ENCODE measurements around the gene AMIGO2. TPM values are rescaled to one million over a fixed set of nuclear protein-coding genes. Genes with fewer than 3 reads are reported as not detected.
"Not testable (repeated sequence)": the region's sequence is repeated elsewhere in the genome, so short reads cannot be mapped to it uniquely, and the experiment has no call there.

Gene AMIGO2
- total RNA-seq, 4 donors from 2014 or later: 1.4 to 2.7 (median 2.3) TPM

DNA sequence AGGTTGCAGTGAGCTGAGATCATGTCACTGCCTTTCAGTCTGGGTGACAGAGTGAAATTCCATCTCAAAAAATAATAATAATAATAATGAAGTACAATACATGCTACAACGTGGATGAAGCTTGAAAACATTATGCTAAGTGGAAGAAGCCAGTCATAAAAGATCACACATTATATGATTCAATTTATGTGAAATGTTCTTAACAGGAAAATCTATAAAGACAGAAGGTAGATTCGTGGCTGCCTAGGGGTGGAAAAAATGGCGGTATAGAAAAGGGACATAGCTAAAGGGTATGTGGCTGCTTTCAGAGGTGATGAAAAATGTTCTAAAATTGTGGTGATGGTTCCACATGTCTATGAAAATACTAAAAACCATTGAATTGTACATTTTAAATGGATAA, 41.0 kb upstream of the AMIGO2 start:
- Histone ChIP-seq H3K9me3 (no peaks in the 10 kb centered on the region), H3K27ac (no peak overlapping the region), H3K4me1 (no peaks in the 10 kb centered on the region), H3K36me3 (no peaks in the 10 kb centered on the region), H3K27me3 (no peaks in the 10 kb centered on the region), H3K4me3 (no peak overlapping the region)
- DNase-seq (ENCODE audit: low spot score in 2 of 2): no peak
- WGBS: 88% methylated on average over 3 of the region's 3 CpGs
- TF ChIP-seq POLR2AphosphoS5 (IDR thresholded peaks at IDR 0.05): no peak
- no peak for TF ChIP-seq POLR2A (IDR thresholded peaks at IDR 0.05)
- no peak for TF ChIP-seq EP300 (IDR thresholded peaks at IDR 0.05)
- TF ChIP-seq, protein P1, sequence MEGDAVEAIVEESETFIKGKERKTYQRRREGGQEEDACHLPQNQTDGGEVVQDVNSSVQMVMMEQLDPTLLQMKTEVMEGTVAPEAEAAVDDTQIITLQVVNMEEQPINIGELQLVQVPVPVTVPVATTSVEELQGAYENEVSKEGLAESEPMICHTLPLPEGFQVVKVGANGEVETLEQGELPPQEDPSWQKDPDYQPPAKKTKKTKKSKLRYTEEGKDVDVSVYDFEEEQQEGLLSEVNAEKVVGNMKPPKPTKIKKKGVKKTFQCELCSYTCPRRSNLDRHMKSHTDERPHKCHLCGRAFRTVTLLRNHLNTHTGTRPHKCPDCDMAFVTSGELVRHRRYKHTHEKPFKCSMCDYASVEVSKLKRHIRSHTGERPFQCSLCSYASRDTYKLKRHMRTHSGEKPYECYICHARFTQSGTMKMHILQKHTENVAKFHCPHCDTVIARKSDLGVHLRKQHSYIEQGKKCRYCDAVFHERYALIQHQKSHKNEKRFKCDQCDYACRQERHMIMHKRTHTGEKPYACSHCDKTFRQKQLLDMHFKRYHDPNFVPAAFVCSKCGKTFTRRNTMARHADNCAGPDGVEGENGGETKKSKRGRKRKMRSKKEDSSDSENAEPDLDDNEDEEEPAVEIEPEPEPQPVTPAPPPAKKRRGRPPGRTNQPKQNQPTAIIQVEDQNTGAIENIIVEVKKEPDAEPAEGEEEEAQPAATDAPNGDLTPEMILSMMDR (IDR thresholded peaks at IDR 0.05): no peak

GRCh38 chr12:47117305-47117704, 37.5 kb upstream of the AMIGO2 start:
- H3K4me3 ChIP-seq; H3K27me3 ChIP-seq; H3K9me3 ChIP-seq; H3K36me3 ChIP-seq; H3K4me1 ChIP-seq; H3K27ac ChIP-seq; DNase-seq (ENCODE audit: low spot score in 2 of 2): not testable (repeated sequence)
- 86% methylated on average over 1 of the region's 3 CpGs for WGBS

DNA sequence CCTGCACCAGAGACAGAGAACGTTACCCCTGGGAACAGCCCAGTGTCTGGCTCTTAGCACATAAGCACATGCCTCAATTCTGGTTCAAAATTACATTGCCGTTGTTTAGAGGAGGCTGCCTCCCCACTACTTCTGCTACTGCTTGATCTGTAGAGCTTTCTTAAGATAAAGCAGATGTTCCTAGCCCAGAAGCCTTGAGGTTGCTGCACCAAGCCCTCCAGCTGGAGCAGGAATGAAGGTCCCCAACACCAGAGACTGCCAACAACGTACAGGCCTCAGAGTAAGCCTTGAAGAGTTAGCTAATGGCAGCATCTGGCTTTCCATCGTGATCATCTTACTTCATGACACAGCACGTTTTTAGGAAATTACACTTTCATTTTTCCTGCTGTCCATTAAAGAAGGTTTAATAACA, 34.7 kb upstream of the AMIGO2 start:
- no peak for TF ChIP-seq POLR2AphosphoS5 (IDR thresholded peaks at IDR 0.05)
- TF ChIP-seq, protein P1 (IDR thresholded peaks at IDR 0.05): no peak
- no peak for TF ChIP-seq EP300 (IDR thresholded peaks at IDR 0.05)
- no peak for TF ChIP-seq POLR2A (IDR thresholded peaks at IDR 0.05)

DNA sequence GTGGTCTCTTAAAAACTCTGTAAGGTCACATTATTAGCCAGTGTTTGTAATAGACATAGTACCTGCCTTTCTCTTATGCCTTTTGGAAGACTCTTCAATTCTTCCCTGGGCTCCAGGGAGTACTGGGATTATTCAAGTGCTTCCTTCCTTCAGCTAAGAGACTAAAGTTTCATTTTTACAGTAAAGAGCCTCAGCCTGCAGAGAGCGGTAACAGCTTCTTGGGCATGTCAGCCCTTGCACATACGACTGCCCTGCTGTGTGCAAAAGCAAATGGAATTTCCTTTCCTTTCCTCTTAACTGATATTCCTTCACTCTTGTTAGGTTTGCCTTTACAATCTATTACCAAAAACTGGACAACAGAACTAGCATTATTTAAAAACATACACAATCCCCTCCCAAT, 32.9 kb upstream of the AMIGO2 start:
- TF ChIP-seq, protein P1 (IDR thresholded peaks at IDR 0.05): no peak
- TF ChIP-seq POLR2AphosphoS5 (IDR thresholded peaks at IDR 0.05) (no peak), POLR2A (IDR thresholded peaks at IDR 0.05) (no peak), EP300 (IDR thresholded peaks at IDR 0.05) (no peak)
- no peak for DNase-seq (ENCODE audit: low spot score in 2 of 2)
- H3K4me3 ChIP-seq: no peak overlapping the region
- H3K36me3 ChIP-seq: no peaks in the 10 kb centered on the region
- no peaks in the 10 kb centered on the region for H3K27me3 ChIP-seq
- no peaks in the 10 kb centered on the region for H3K4me1 ChIP-seq
- 58% methylated on average over 2 of the region's 2 CpGs for whole genome bisulfite sequencing
- no peak overlapping the region for H3K27ac ChIP-seq
- no peaks in the 10 kb centered on the region for H3K9me3 ChIP-seq

More for the DNA sequence above, 34.7 kb upstream of the AMIGO2 start:
- no peak for DNase-seq (ENCODE audit: low spot score in 2 of 2)
- H3K27ac ChIP-seq: no peak overlapping the region
- H3K4me3 ChIP-seq: no peak overlapping the region
- WGBS: 56% methylated on average over 5 of the region's 5 CpGs
- no peaks in the 10 kb centered on the region for H3K4me1 ChIP-seq
- no peaks in the 10 kb centered on the region for H3K36me3 ChIP-seq
- H3K9me3 ChIP-seq: no peaks in the 10 kb centered on the region
- H3K27me3 ChIP-seq: no peaks in the 10 kb centered on the region

- Histone ChIP-seq H3K27ac (no peak overlapping the region), H3K27me3 (no peaks in the 10 kb centered on the region), H3K9me3 (no peaks in the 10 kb centered on the region), H3K4me1 (no peaks in the 10 kb centered on the region), H3K36me3 (no peaks in the 10 kb centered on the region), H3K4me3 (no peak overlapping the region)
- 86% methylated on average over 6 of the region's 6 CpGs for WGBS
- DNase-seq (ENCODE audit: low spot score in 2 of 2): no peak
- TF ChIP-seq POLR2A (IDR thresholded peaks at IDR 0.05) (no peak), EP300 (IDR thresholded peaks at IDR 0.05) (no peak), POLR2AphosphoS5 (IDR thresholded peaks at IDR 0.05) (no peak)
- TF ChIP-seq, protein P1 (IDR thresholded peaks at IDR 0.05): no peak
Observed at GRCh38 chr12:47111854-47112253, 32.1 kb upstream of the AMIGO2 start.

GRCh38 chr12:47111392-47111778, 31.6 kb upstream of the AMIGO2 start:
- TF ChIP-seq, protein P1 (IDR thresholded peaks at IDR 0.05): no peak
- TF ChIP-seq POLR2AphosphoS5 (IDR thresholded peaks at IDR 0.05) (no peak), EP300 (IDR thresholded peaks at IDR 0.05) (no peak), POLR2A (IDR thresholded peaks at IDR 0.05) (no peak)
- Histone ChIP-seq H3K27ac (no peak overlapping the region), H3K27me3 (no peaks in the 10 kb centered on the region), H3K4me3 (no peak overlapping the region), H3K9me3 (no peaks in the 10 kb centered on the region), H3K4me1 (no peaks in the 10 kb centered on the region), H3K36me3 (no peaks in the 10 kb centered on the region)
- 78% methylated on average over 2 of the region's 2 CpGs for WGBS
- DNase-seq (ENCODE audit: low spot score in 2 of 2): no peak

Data from suprapubic skin (tissue), 4 donors.